Chondrocyte (in vitro differentiated cells): ENCODE results near the gene PTCD2. TPM values are rescaled to one million over a fixed set of nuclear protein-coding genes. Genes with fewer than 3 reads are reported as not detected.
"Not testable (repeated sequence)": the region's sequence is repeated elsewhere in the genome, so short reads cannot be mapped to it uniquely, and the experiment has no call there.

Source experiments
- DNase-seq: peaks from one replicate; pipeline ENCODE4 v3.0.0; 2021; ENCODE audit warnings: mixed read lengths, low spot score
- H3K27ac Mint-ChIP-seq: one replicate; pipeline ENCODE4 v1.8.0; 2021; ENCODE audit warnings: mild to moderate bottlenecking, moderate library complexity, mixed read lengths; ENCODE audit not compliant: unreplicated experiment
- H3K27me3 Mint-ChIP-seq: 2 replicates; pipeline ENCODE4 v1.8.0; 2021; ENCODE audit warnings: low read depth, mixed read lengths
- H3K36me3 Mint-ChIP-seq: 2 replicates; pipeline ENCODE4 v1.8.0; 2021; ENCODE audit warnings: low read depth, mixed read lengths
- H3K4me1 Mint-ChIP-seq: 2 replicates; pipeline ENCODE4 v1.8.0; 2021; ENCODE audit warnings: low read depth, mild to moderate bottlenecking, mixed read lengths
- H3K4me3 Mint-ChIP-seq: one replicate; pipeline ENCODE4 v1.8.0; 2021; ENCODE audit warnings: mild to moderate bottlenecking, moderate library complexity, mixed read lengths; ENCODE audit not compliant: unreplicated experiment
- H3K9me3 Mint-ChIP-seq: 2 replicates; pipeline ENCODE4 v1.8.0; 2021; ENCODE audit warnings: low read depth, mixed read lengths
- total RNA-seq: library from RNA; stranded (reverse); gene quantifications from 3 replicates; pipeline ENCODE4 v1.2.1, GENCODE V29; 2021
- TF ChIP-seq, protein P1 (sequence below): fragments of 200-600 bp; sonication (generic); IDR thresholded peaks from 2 replicates; pipeline ENCODE4 v1.5.0; 2021; ENCODE audit warnings: antibody characterized with exemption, mild to moderate bottlenecking, moderate library complexity

The PTCD2 gene
- total RNA-seq, 1 donor from 2014 or later = 8.5 TPM

GRCh38 chr5:72402959-72403628 is 82.9 kb downstream of the PTCD2 start:
- TF ChIP-seq, protein P1, sequence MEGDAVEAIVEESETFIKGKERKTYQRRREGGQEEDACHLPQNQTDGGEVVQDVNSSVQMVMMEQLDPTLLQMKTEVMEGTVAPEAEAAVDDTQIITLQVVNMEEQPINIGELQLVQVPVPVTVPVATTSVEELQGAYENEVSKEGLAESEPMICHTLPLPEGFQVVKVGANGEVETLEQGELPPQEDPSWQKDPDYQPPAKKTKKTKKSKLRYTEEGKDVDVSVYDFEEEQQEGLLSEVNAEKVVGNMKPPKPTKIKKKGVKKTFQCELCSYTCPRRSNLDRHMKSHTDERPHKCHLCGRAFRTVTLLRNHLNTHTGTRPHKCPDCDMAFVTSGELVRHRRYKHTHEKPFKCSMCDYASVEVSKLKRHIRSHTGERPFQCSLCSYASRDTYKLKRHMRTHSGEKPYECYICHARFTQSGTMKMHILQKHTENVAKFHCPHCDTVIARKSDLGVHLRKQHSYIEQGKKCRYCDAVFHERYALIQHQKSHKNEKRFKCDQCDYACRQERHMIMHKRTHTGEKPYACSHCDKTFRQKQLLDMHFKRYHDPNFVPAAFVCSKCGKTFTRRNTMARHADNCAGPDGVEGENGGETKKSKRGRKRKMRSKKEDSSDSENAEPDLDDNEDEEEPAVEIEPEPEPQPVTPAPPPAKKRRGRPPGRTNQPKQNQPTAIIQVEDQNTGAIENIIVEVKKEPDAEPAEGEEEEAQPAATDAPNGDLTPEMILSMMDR = peak; percentile 78
- Mint-ChIP-seq H3K27ac (peak overlapping the region; percentile 84), H3K36me3 (peaks cover 4% of the 10 kb centered on the region), H3K9me3 (peaks cover 20% of the 10 kb centered on the region), H3K4me1 (peaks cover 34% of the 10 kb centered on the region), H3K27me3 (no peaks in the 10 kb centered on the region), H3K4me3 (no peak overlapping the region)
- no peak for DNase-seq

DNA sequence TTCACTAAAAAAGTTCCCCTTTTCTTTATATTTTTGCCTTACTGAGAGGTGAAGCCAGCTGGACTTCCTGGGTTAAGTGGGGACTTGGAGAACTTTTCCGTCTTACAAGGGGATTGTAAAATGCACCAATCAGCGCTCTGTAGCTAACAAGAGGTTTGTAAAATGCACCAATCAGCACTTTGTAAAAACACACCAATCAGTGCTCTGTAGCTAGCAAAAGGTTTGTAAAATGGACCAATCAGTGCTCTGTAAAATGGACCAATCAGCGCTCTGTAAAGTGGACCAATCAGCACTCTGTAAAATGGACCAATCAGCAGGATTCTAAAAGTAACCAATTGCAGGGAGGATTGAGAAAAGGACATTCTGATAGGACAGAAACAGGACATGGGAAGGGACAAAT is 84.6 kb downstream of the PTCD2 start:
- not testable (repeated sequence) for H3K4me3 Mint-ChIP-seq, H3K36me3 Mint-ChIP-seq, DNase-seq, H3K27me3 Mint-ChIP-seq, H3K27ac Mint-ChIP-seq
- H3K9me3 Mint-ChIP-seq = peaks cover 20% of the 10 kb centered on the region
- H3K4me1 Mint-ChIP-seq = peaks cover 22% of the 10 kb centered on the region

DNA sequence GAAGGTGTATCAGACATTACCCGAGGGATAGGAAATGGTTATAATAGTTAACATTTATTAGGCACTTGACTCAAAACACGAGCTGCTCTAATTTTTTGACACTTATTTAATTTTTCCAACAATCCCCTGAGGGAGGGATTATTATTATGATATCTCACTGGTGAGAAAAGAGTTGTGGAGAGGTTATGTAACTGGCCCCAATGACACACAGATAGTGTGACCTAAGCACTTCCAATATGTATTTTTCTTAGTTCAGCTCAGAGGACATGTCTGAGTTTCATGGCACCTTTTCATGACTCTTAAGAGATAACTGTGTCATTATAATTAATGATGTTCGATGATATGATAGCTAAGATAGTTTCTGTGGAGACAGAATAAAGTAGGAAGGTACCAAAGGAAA is 86.9 kb downstream of the PTCD2 start:
- H3K4me3 Mint-ChIP-seq = no peak overlapping the region
- H3K4me1 Mint-ChIP-seq = peaks cover 14% of the 10 kb centered on the region
- no peak overlapping the region for H3K27ac Mint-ChIP-seq
- H3K27me3 Mint-ChIP-seq = no peaks in the 10 kb centered on the region
- no peak for DNase-seq
- H3K36me3 Mint-ChIP-seq = no peaks in the 10 kb centered on the region
- H3K9me3 Mint-ChIP-seq = peaks cover 4% of the 10 kb centered on the region
- TF ChIP-seq, protein P1 = no peak

GRCh38 chr5:72407541-72407940 is 87.4 kb downstream of the PTCD2 start:
- Mint-ChIP-seq H3K27ac (no peak overlapping the region), H3K4me3 (no peak overlapping the region), H3K9me3 (peaks cover 4% of the 10 kb centered on the region), H3K27me3 (no peaks in the 10 kb centered on the region), H3K4me1 (peaks cover 9% of the 10 kb centered on the region), H3K36me3 (no peaks in the 10 kb centered on the region)
- TF ChIP-seq, protein P1 = no peak
- DNase-seq = no peak

DNA sequence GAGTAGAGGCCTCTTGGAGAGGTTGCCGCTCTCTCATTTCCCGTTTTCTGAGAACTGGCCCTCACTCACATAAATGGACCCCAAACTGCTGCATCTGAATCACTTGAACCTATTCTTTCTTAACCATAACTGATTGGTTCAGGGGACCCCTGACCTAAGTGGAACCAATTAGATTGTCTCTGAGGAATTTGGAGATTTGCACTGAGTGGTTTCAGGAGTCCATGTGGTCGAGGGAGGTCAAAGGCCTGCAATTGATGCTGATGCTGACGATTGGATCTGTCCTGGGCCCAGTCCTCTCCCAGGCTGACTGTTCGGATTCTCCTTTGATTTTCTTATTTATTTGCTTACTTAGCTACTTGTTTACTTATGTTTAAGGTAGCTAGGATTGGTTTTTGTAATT is 88.0 kb downstream of the PTCD2 start:
- no peaks in the 10 kb centered on the region for H3K36me3 Mint-ChIP-seq
- H3K27ac Mint-ChIP-seq = no peak overlapping the region
- H3K27me3 Mint-ChIP-seq = no peaks in the 10 kb centered on the region
- H3K4me3 Mint-ChIP-seq = no peak overlapping the region
- DNase-seq = no peak
- peaks cover 4% of the 10 kb centered on the region for H3K4me1 Mint-ChIP-seq
- TF ChIP-seq, protein P1 = no peak
- peaks cover 4% of the 10 kb centered on the region for H3K9me3 Mint-ChIP-seq

GRCh38 chr5:72408603-72409002 is 88.4 kb downstream of the PTCD2 start:
- no peak for DNase-seq
- H3K4me1 Mint-ChIP-seq = no peaks in the 10 kb centered on the region
- no peak overlapping the region for H3K27ac Mint-ChIP-seq
- H3K27me3 Mint-ChIP-seq = no peaks in the 10 kb centered on the region
- H3K9me3 Mint-ChIP-seq = peaks cover 4% of the 10 kb centered on the region
- H3K36me3 Mint-ChIP-seq = no peaks in the 10 kb centered on the region
- no peak overlapping the region for H3K4me3 Mint-ChIP-seq
- TF ChIP-seq, protein P1 = no peak
